GM21447 (cell line): ENCODE results near the gene FAH.
A peak's percentile ranks its signal among the peaks of the same experiment; 100 is the strongest.
"Not testable (repeated sequence)": the region's sequence is repeated elsewhere in the genome, so short reads cannot be mapped to it uniquely, and the experiment has no call there.

Experiments used
- ATAC-seq: cut with Tn5 transposase; IDR thresholded peaks from one replicate; pipeline ENCODE4 v1.9.1; 2021; ENCODE audit not compliant: unreplicated experiment

The FAH gene

GRCh38 chr15:80151148-80151547 lies 1.7 kb upstream of the FAH start:
- ATAC-seq: no peak

- no peak for ATAC-seq
Observed at GRCh38 chr15:80151576-80151975, 1.2 kb upstream of the FAH start.

GRCh38 chr15:80152180-80152895 lies 461 bp upstream of the FAH start:
- ATAC-seq: peak; percentile 48

- no peak for ATAC-seq
Observed at GRCh38 chr15:80153900-80154299, 1.1 kb downstream of the FAH start.

GRCh38 chr15:80154336-80154735 lies 1.5 kb downstream of the FAH start:
- ATAC-seq: no peak

- no peak for ATAC-seq
Observed at GRCh38 chr15:80155001-80155377, 2.2 kb downstream of the FAH start.

GRCh38 chr15:80155378-80156175 lies 2.8 kb downstream of the FAH start:
- ATAC-seq: not testable (repeated sequence)

- ATAC-seq: no peak
Observed at GRCh38 chr15:80156176-80156720, 3.4 kb downstream of the FAH start.

- no peak for ATAC-seq
Observed at GRCh38 chr15:80157215-80157614, 4.4 kb downstream of the FAH start.

GRCh38 chr15:80159301-80159700 lies 6.5 kb downstream of the FAH start:
- ATAC-seq: no peak

- no peak for ATAC-seq
Observed at GRCh38 chr15:80159811-80160569, 7.2 kb downstream of the FAH start.

GRCh38 chr15:80160570-80161156 lies 7.9 kb downstream of the FAH start:
- peak; percentile 82 for ATAC-seq

- no peak for ATAC-seq
Observed at GRCh38 chr15:80161468-80162016, 8.7 kb downstream of the FAH start.

GRCh38 chr15:80162059-80162554 lies 9.3 kb downstream of the FAH start:
- no peak for ATAC-seq

GRCh38 chr15:80163217-80163616 lies 10.4 kb downstream of the FAH start:
- ATAC-seq: no peak

- no peak for ATAC-seq
Observed at GRCh38 chr15:80163897-80164296, 11.1 kb downstream of the FAH start.

GRCh38 chr15:80167936-80168335 lies 15.1 kb downstream of the FAH start:
- no peak for ATAC-seq

GRCh38 chr15:80168421-80168820 lies 15.6 kb downstream of the FAH start:
- ATAC-seq: no peak

GRCh38 chr15:80169768-80170357 lies 17.1 kb downstream of the FAH start:
- ATAC-seq: no peak

GRCh38 chr15:80170596-80170995 lies 17.8 kb downstream of the FAH start:
- ATAC-seq: no peak
